HG02884 (cell line): ENCODE data around the gene DTX1.

Experiments used
- ATAC-seq: cut with Tn5 transposase; IDR thresholded peaks from one replicate; pipeline ENCODE4 v1.9.1; 2021; ENCODE audit warnings: mild to moderate bottlenecking, moderate library complexity; ENCODE audit not compliant: unreplicated experiment

Gene DTX1

GRCh38 chr12:113054948-113055486 lies 1.5 kb upstream of the DTX1 start:
- ATAC-seq: no peak

GRCh38 chr12:113055594-113056380 lies 743 bp upstream of the DTX1 start:
- no peak for ATAC-seq

- no peak for ATAC-seq
Observed at GRCh38 chr12:113056381-113056630, 224 bp upstream of the DTX1 start.

- ATAC-seq: no peak
Observed at GRCh38 chr12:113057565-113058485, 1.3 kb downstream of the DTX1 start.

GRCh38 chr12:113058553-113058952 lies 2.0 kb downstream of the DTX1 start:
- ATAC-seq: no peak

GRCh38 chr12:113059071-113059595 lies 2.6 kb downstream of the DTX1 start:
- no peak for ATAC-seq

- no peak for ATAC-seq
Observed at GRCh38 chr12:113060336-113060960, 3.9 kb downstream of the DTX1 start.

- no peak for ATAC-seq
Observed at GRCh38 chr12:113061061-113061694, 4.6 kb downstream of the DTX1 start.

- no peak for ATAC-seq
Observed at GRCh38 chr12:113062502-113063395, 6.2 kb downstream of the DTX1 start.

- ATAC-seq: no peak
Observed at GRCh38 chr12:113063396-113064350, 7.1 kb downstream of the DTX1 start.

GRCh38 chr12:113064395-113065125 lies 8.0 kb downstream of the DTX1 start:
- no peak for ATAC-seq

- ATAC-seq: no peak
Observed at GRCh38 chr12:113065126-113066007, 8.8 kb downstream of the DTX1 start.

GRCh38 chr12:113066813-113067400 lies 10.4 kb downstream of the DTX1 start:
- no peak for ATAC-seq

- no peak for ATAC-seq
Observed at GRCh38 chr12:113067987-113068935, 11.7 kb downstream of the DTX1 start.

- no peak for ATAC-seq
Observed at GRCh38 chr12:113069149-113069548, 12.6 kb downstream of the DTX1 start.

- no peak for ATAC-seq
Observed at GRCh38 chr12:113069751-113070116, 13.2 kb downstream of the DTX1 start.
